ENCODE measurements around the gene OR52A1.

DNA sequence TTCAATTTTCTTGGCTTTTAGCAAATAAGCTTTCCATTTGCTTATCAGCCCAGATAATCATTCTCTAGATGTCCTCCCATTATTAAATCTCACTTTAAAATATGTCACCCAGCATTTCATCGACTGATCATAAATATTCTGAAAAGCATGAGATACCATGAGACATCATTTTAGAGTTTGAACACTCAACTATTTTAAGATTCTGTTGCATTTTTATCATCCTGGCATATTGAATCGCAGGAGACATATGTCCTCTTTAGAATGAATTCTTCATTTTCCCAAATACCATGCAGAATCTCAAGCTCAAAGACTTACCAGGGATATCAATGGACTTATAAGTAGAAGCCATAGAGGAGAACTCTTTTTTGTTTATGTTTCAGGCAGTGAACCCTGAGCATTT is 16.6 kb downstream of the OR52A1 start, which contains the start of gene OR52A5:
- TF ChIP-seq, protein P1, sequence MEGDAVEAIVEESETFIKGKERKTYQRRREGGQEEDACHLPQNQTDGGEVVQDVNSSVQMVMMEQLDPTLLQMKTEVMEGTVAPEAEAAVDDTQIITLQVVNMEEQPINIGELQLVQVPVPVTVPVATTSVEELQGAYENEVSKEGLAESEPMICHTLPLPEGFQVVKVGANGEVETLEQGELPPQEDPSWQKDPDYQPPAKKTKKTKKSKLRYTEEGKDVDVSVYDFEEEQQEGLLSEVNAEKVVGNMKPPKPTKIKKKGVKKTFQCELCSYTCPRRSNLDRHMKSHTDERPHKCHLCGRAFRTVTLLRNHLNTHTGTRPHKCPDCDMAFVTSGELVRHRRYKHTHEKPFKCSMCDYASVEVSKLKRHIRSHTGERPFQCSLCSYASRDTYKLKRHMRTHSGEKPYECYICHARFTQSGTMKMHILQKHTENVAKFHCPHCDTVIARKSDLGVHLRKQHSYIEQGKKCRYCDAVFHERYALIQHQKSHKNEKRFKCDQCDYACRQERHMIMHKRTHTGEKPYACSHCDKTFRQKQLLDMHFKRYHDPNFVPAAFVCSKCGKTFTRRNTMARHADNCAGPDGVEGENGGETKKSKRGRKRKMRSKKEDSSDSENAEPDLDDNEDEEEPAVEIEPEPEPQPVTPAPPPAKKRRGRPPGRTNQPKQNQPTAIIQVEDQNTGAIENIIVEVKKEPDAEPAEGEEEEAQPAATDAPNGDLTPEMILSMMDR (IDR thresholded peaks at IDR 0.05) = no peak
- no peak for TF ChIP-seq POLR2A (IDR thresholded peaks at IDR 0.05)
